SU-DHL-6 (cell line): ENCODE measurements around the gene UVSSA.
"Not testable (repeated sequence)": the region's sequence is repeated elsewhere in the genome, so short reads cannot be mapped to it uniquely, and the experiment has no call there.

ENCODE experiments used
- H2AFZ ChIP-seq: fragments of 200-600 bp; sonication (generic); 2 replicates; pipeline ENCODE4 v1.6.1; 2014; ENCODE audit warnings: low read depth, mild to moderate bottlenecking, moderate library complexity, mixed read lengths, antibody characterized with exemption, low read length; ENCODE audit not compliant: severe bottlenecking
- H3F3A ChIP-seq: fragments of 200-600 bp; shearing (Covaris generic); 2 replicates; pipeline ENCODE4 v1.6.0; 2016; ENCODE audit warnings: antibody characterized with exemption, mild to moderate bottlenecking; ENCODE audit not compliant: insufficient read depth
- H3K27ac ChIP-seq: fragments of 200-600 bp; sonication (generic); 2 replicates; pipeline ENCODE4 v1.5.1; 2016; ENCODE audit warnings: low read depth, mild to moderate bottlenecking, low read length, moderate library complexity, mixed read lengths
- H3K27me3 ChIP-seq: fragments of 200-600 bp; sonication (generic), shearing (Covaris generic); 2 replicates; pipeline ENCODE4 v1.6.0; 2014; ENCODE audit warnings: mild to moderate bottlenecking, low read length
- H3K36me3 ChIP-seq: fragments of 200-600 bp; sonication (generic); 2 replicates; pipeline ENCODE4 v1.6.1; 2014; ENCODE audit warnings: mild to moderate bottlenecking, low read length, mixed read lengths
- H3K4me2 ChIP-seq: fragments of 300-600, 200-600 bp; shearing (Covaris generic), sonication (generic); 2 replicates; pipeline ENCODE4 v1.6.0; 2014; ENCODE audit warnings: low read length, low read depth, mild to moderate bottlenecking; ENCODE audit not compliant: poor library complexity, severe bottlenecking
- H3K4me3 ChIP-seq: fragments of 200-600 bp; sonication (generic); 2 replicates; pipeline ENCODE4 v1.5.1; 2014; ENCODE audit warnings: antibody characterized with exemption, low read length, mild to moderate bottlenecking, mixed read lengths; ENCODE audit not compliant: insufficient read depth, poor library complexity, severe bottlenecking
- H3K79me2 ChIP-seq: fragments of 200-600 bp; sonication (generic); 2 replicates; pipeline ENCODE4 v1.6.1; 2014; ENCODE audit warnings: mild to moderate bottlenecking, low read length, moderate library complexity; ENCODE audit not compliant: insufficient read depth
- H3K9ac ChIP-seq: fragments of 200-600 bp; sonication (generic); 2 replicates; pipeline ENCODE4 v1.7.0; 2014; ENCODE audit warnings: mild to moderate bottlenecking, low read length
- H3K9me2 ChIP-seq: fragments of 200-600 bp; sonication (generic); replicated peaks from 2 replicates; pipeline ENCODE4 v1.6.1; 2014; ENCODE audit warnings: low read length; ENCODE audit not compliant: insufficient read depth
- H3K9me3 ChIP-seq: fragments of 200-600 bp; sonication (generic); 2 replicates; pipeline ENCODE4 v1.6.1; 2014; ENCODE audit warnings: low read length, mixed read lengths; ENCODE audit not compliant: insufficient read depth
- H4K20me1 ChIP-seq: fragments of 200-600 bp; sonication (generic); 2 replicates; pipeline ENCODE4 v1.6.1; 2014; ENCODE audit warnings: low read depth, mild to moderate bottlenecking, antibody characterized with exemption, low read length, moderate library complexity, mixed read lengths
- CTCF ChIP-seq: fragments of 200-600 bp; sonication (generic); IDR thresholded peaks from one replicate; pipeline ENCODE4 v1.5.1; 2017; ENCODE audit warnings: antibody characterized with exemption, mild to moderate bottlenecking, low read length, moderate library complexity; ENCODE audit not compliant: insufficient read depth, poor library complexity, severe bottlenecking
- EZH2phosphoT487 ChIP-seq: fragments of 200-600 bp; sonication (generic), shearing (Covaris generic); conservative IDR thresholded peaks from 2 replicates; pipeline ENCODE4 v1.6.1; 2018; ENCODE audit warnings: mild to moderate bottlenecking, antibody characterized with exemption, low read length, moderate library complexity, mixed read lengths

UVSSA gene

GRCh38 chr4:1419708-1420107 is 72.7 kb downstream of the UVSSA start:
- Histone ChIP-seq H4K20me1 (no peaks in the 10 kb centered on the region), H3K9me3 (no peaks in the 10 kb centered on the region), H3K9me2 (no peaks in the 10 kb centered on the region), H3F3A (no peaks in the 10 kb centered on the region), H3K4me2 (no peak overlapping the region), H3K27me3 (no peaks in the 10 kb centered on the region), H3K36me3 (no peaks in the 10 kb centered on the region), H3K9ac (no peak overlapping the region), H3K4me3 (no peak overlapping the region), H3K79me2 (no peaks in the 10 kb centered on the region), H3K27ac (no peak overlapping the region), H2AFZ (no peak overlapping the region)
- no peak for TF ChIP-seq CTCF
- no peak for TF ChIP-seq EZH2phosphoT487

GRCh38 chr4:1421657-1422056 is 74.6 kb downstream of the UVSSA start:
- Histone ChIP-seq H3K9ac (no peak overlapping the region), H3K27ac (no peak overlapping the region), H3K27me3 (no peaks in the 10 kb centered on the region), H3K36me3 (no peaks in the 10 kb centered on the region), H3K9me3 (no peaks in the 10 kb centered on the region), H3K9me2 (no peaks in the 10 kb centered on the region), H2AFZ (no peak overlapping the region), H3F3A (no peaks in the 10 kb centered on the region), H4K20me1 (no peaks in the 10 kb centered on the region), H3K79me2 (no peaks in the 10 kb centered on the region), H3K4me3 (no peak overlapping the region), H3K4me2 (no peak overlapping the region)
- TF ChIP-seq EZH2phosphoT487 (no peak), CTCF (no peak)

GRCh38 chr4:1427010-1427409 is 80.0 kb downstream of the UVSSA start:
- H3K27me3 ChIP-seq = no peaks in the 10 kb centered on the region
- no peak for TF ChIP-seq EZH2phosphoT487
- TF ChIP-seq CTCF = no peak
- no peaks in the 10 kb centered on the region for H3K79me2 ChIP-seq
- no peak overlapping the region for H3K4me2 ChIP-seq
- no peaks in the 10 kb centered on the region for H3K9me3 ChIP-seq
- no peaks in the 10 kb centered on the region for H3K9me2 ChIP-seq
- no peaks in the 10 kb centered on the region for H3K36me3 ChIP-seq
- H4K20me1 ChIP-seq = no peaks in the 10 kb centered on the region
- no peaks in the 10 kb centered on the region for H3F3A ChIP-seq
- H3K9ac ChIP-seq = no peak overlapping the region
- H2AFZ ChIP-seq = no peak overlapping the region
- no peak overlapping the region for H3K27ac ChIP-seq
- H3K4me3 ChIP-seq = no peak overlapping the region

GRCh38 chr4:1443688-1444172 is 96.7 kb downstream of the UVSSA start:
- not testable (repeated sequence) for H3K79me2 ChIP-seq, H3F3A ChIP-seq, H3K4me3 ChIP-seq, H3K9me3 ChIP-seq, H3K36me3 ChIP-seq, H3K4me2 ChIP-seq, H2AFZ ChIP-seq, H3K27me3 ChIP-seq, H4K20me1 ChIP-seq, H3K9me2 ChIP-seq, H3K9ac ChIP-seq, H3K27ac ChIP-seq
